HG03521 (cell line): ENCODE data around the gene GOLGA3.
"Not testable (repeated sequence)": the region's sequence is repeated elsewhere in the genome, so short reads cannot be mapped to it uniquely, and the experiment has no call there.

Source experiments
- ATAC-seq: cut with Tn5 transposase; IDR thresholded peaks from one replicate; pipeline ENCODE4 v1.9.1; 2021; ENCODE audit warnings: mild to moderate bottlenecking, moderate library complexity; ENCODE audit not compliant: unreplicated experiment

Gene GOLGA3

GRCh38 chr12:132754160-132754932 lies 74.3 kb downstream of the GOLGA3 start:
- ATAC-seq: no peak

GRCh38 chr12:132753670-132754069 lies 75.0 kb downstream of the GOLGA3 start:
- not testable (repeated sequence) for ATAC-seq

DNA sequence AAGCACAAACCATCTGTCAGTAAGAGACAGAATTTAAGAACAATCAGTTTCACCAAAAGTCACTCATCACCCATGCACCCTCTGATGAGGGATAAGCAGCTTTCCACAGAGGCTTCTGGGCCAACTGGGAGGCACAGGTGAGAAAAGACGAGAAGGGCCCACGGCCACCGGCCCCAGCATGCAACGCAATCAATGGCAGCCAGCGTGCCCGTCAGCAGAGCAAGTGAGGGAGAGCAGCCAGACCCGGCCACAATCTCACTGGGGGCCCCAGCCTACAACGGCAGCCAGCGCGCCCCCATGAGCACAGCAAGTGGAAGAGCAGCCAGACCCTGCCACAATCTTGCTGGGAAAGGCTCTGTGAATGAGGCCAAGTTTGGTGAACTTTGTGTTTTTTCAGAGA lies 80.3 kb downstream of the GOLGA3 start:
- no peak for ATAC-seq

DNA sequence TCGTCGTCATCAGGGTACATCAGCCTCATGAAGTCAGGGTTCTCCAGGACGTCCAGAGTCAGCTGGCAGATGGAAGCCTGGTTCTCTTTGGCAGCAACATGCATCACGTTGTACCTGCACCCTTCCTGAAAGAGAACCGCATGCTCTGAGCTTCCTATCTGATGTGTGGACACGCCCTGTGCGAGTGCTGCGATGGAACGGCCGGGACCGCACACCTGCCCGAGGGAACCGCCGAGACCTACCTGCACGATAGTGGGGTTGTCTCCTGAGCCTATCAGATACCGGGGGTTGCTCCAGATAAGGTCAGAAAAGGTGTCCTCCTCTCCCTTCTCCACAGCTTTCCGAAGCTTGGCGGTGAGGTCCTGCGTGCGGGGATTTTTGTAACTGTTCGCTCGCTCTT lies 80.8 kb downstream of the GOLGA3 start:
- no peak for ATAC-seq

GRCh38 chr12:132747395-132747794 lies 81.3 kb downstream of the GOLGA3 start:
- ATAC-seq: no peak

DNA sequence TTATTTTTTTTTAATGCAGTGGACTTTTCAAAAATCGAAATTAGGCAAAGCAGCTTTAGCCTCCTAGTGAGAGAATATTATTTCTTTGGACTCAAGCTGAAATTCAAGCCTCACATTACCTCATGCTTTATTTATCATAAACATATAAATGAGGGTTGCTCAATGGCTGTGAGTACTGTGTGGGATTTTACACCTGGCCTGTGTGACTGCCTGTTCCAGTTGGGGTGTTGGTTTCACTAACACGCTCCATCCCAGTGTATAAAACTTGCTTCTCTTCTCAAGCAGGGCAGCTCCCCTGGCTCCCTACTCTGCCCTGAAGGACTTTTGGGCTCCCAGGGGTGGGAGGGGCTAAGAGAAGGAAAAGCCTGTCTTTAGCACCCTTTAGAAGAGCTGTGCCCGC lies 82.1 kb downstream of the GOLGA3 start:
- no peak for ATAC-seq

DNA sequence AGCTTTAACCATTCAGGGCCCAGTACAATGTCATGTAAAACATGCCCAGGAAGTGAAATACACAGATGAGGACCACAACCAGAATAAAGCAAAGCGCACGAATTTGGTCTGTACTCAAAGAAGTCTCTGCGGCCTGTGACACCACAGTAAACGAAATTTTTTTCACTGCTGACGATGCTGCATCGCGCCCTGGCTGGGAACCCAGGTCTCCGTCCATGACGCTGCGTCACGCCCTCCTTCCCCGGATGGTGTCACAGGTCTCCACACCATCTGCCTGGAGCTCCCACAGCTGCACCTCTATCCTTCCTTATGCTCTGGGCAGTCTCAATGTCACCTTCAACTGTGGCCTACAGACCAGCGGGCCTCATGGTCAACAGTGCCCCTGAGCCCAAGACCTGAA lies 84.8 kb downstream of the GOLGA3 start:
- ATAC-seq: no peak

GRCh38 chr12:132741620-132742019 lies 87.0 kb downstream of the GOLGA3 start:
- ATAC-seq: no peak

DNA sequence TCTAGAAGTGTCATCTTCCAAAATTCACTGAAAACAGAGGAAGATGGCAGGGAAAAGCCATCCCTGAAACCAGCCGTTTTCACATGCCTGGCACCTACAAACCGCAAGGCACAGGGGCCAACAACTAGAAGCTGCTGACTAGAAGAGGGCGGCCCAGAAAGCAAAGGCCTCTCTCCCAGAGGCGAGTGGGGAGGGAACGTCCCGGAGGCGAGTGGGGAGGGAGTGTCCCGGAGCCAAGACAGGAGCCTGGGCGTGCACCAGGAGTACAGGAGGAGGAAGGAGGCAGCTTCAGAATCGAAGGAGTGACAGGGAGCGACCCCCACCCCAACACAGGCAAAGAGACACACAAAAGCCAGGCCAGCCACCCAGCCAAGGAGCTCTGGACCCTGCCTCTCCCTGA lies 88.0 kb downstream of the GOLGA3 start:
- no peak for ATAC-seq

- no peak for ATAC-seq
These were observed 88.4 kb downstream of the GOLGA3 start for GRCh38 chr12:132740313-132740646.

- ATAC-seq: no peak
These were observed 88.9 kb downstream of the GOLGA3 start for GRCh38 chr12:132739600-132740312.

- ATAC-seq: no peak
These were observed 91.8 kb downstream of the GOLGA3 start for GRCh38 chr12:132736913-132737312.

- no peak for ATAC-seq
These were observed 92.3 kb downstream of the GOLGA3 start for GRCh38 chr12:132736378-132736777.

- ATAC-seq: no peak
These were observed 93.2 kb downstream of the GOLGA3 start for GRCh38 chr12:132735496-132735895.

GRCh38 chr12:132734206-132734605 lies 94.5 kb downstream of the GOLGA3 start:
- ATAC-seq: no peak

DNA sequence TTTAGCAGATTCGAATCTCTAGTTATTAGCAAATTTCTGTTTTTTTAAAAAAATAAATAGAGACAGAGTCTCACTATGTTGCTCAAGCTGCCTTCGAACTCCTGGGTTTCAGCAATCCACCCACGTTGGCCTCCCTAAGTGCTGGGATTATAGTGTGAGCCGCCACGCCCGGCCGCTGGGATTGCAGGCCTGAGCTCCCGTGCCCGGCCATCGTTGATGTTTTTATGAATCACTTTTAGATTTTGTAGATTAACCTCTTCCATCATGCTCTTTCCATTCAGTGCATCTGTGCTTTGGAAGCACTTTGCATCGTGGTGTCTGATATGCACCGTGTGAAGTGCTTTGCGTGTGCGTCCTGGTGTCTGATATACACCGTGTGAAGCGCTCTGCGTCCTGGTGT lies 97.1 kb downstream of the GOLGA3 start:
- no peak for ATAC-seq

DNA sequence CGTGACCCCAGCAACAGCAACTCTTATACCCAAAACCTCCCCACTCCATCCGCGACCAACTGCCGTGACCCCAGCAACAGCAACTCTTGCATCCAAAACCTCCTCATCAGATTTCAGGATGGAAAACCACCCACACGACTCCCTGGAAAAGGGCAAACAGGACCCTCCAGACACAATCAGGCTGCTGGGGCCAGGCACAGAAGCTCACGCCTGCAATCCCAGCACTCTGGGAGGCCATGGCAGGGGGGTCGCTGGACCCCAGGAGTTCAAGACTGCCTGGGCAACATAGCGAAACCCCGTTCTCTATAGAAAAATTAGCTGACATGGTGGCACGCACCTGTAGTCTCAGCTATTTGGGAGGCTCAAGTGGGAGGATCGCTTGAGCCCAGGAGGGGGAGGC lies 98.3 kb downstream of the GOLGA3 start:
- no peak for ATAC-seq

- no peak for ATAC-seq
These were observed 98.9 kb downstream of the GOLGA3 start for GRCh38 chr12:132729541-132730320.

DNA sequence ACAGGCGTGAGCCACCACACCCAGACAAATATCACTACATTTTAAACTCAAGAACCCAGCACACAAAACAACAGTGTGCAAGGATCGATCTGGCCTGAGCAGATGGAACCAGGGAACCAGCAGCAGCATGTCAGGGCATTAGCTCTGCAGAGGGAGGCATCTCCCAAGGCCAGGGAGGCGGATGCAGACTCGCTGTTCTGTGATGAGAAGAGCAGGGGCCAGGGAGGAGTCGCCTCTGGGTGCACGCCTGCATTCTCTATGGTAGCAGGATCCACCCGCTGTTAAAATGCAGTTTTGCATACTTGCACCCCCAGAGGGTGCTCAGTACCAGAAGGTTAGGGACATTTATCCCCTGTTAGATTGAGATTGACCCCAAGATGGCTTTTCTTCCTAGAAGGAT lies 100.2 kb downstream of the GOLGA3 start:
- ATAC-seq: no peak

DNA sequence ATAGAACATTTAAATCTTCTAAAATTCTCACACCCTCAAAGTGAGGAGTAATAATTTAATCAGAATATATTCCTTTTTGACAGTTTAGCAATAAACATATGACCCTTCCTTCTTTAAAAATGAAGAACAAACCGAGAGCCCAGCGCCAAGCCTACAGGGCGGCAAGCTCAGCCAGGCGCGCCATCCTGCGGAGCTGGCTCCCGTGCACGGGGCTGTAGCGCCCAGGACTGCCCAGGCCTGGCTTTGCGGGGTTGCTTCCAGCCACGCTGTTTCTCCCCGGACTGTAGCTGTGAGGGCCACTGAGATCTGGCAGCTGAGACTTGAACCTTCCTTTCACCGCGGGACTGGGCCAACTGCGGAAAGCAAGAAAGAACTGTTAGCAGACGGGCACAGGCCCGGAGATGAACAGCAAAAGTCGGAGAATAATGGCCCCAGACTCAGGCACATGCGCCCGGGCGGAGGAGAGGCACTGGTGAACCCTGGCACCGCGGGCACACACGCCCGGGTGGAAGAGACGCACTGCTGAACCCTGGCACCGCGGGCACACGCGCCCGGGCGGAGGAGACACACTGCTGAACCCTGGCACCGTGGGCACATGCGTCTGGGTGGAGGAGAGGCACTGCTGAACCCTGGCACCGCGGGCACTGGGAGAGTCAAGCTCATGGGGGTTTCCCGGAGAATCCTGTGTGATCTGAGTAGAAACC lies 101.4 kb downstream of the GOLGA3 start:
- no peak for ATAC-seq

DNA sequence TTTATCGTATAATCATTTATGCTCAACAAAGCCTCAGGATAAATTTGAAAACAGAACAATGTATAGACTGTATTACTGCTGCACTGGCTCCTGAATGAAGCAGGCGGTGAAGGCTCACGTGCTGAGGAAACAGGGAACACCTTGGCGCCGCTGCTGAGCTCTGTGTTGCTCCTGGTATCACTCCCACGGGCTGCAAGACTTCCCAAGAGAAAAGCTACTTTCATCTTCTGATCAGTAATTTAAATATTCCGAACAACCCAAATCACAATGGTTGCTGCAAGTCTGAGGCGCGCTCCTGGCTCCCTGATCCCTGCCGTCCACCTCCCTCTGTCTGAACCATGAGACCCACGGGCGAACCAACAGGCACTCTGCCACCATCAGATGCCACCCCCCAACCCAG lies 102.3 kb downstream of the GOLGA3 start:
- ATAC-seq: no peak
